Prostate gland (tissue), 2 donors: ENCODE measurements around the gene ACSS1. TPM values are rescaled to one million over a fixed set of nuclear protein-coding genes. Genes with fewer than 3 reads are reported as not detected.

Source experiments
- DNase-seq: peaks from one replicate; pipeline ENCODE4 v3.0.0-alpha.2; 2019; ENCODE audit warnings: low spot score
- H3K27ac ChIP-seq, 2 donors: fragments of 200-600 bp; sonication (generic); 2 replicates each; pipeline ENCODE4 v1.5.1; 2017 to 2019
- H3K27me3 ChIP-seq: fragments of 200-600 bp; sonication (generic); replicated peaks from 2 replicates; pipeline ENCODE4 v1.5.1; 2019; ENCODE audit not compliant: insufficient read depth
- H3K36me3 ChIP-seq, 2 donors: fragments of 200-600 bp; sonication (generic); 1 replicate in 1 of 2; 2 replicates in 1 of 2; pipeline versions ENCODE4 v1.5.1 to v1.8.1; 2017 to 2019
- H3K4me1 ChIP-seq: fragments of 200-600 bp; sonication (generic); replicated peaks from 2 replicates; pipeline ENCODE4 v1.5.1; 2019
- H3K4me3 ChIP-seq, 2 donors: fragments of 200-600 bp; sonication (generic); 2 replicates each; pipeline ENCODE4 v1.5.1; 2017 to 2019
- H3K9me3 ChIP-seq: fragments of 200-600 bp; sonication (generic); 2 replicates; pipeline ENCODE4 v1.5.1; 2017
- CTCF ChIP-seq, 4 experiments: fragments of 200-600 bp in 2 of 4; fragments of 450-650 bp in 2 of 4; sonication (generic) in 2 of 4; IDR thresholded peaks; 1 replicate in 3 of 4; 2 replicates in 1 of 4; pipeline ENCODE4 v1.5.1; 2016 to 2019; ENCODE audit warnings: antibody characterized with exemption in 4 of 4, mild to moderate bottlenecking in 2 of 4, moderate library complexity in 2 of 4
- POLR2A ChIP-seq: fragments of 450-650 bp; IDR thresholded peaks from one replicate; pipeline ENCODE4 v1.6.1; 2016; ENCODE audit warnings: antibody characterized with exemption, mild to moderate bottlenecking
- POLR2AphosphoS5 ChIP-seq: sonication (generic); formaldehyde crosslinking; IDR thresholded peaks from one replicate; pipeline ENCODE4 v1.6.1; 2017; ENCODE audit warnings: antibody characterized with exemption
- WGBS: methylation state at CpG from one replicate; pipeline ENCODE4 v1.1.5; 2018; 5-methylcytosine and 5-hydroxymethylcytosine counted together
- intact Hi-C: fragments of 100-400 bp; cut with DNase I; formaldehyde crosslinking; loops from one replicate; pipeline ENCODE4 v1.14.2; 2022
- total RNA-seq, 2 donors: library from RNA; depleted of rRNA; stranded (reverse); fragments of >200 nt; gene quantifications; one replicate each; pipeline ENCODE4 v1.1.0, GENCODE V29; 2016

The ACSS1 gene
- total RNA-seq, 2 donors from 2014 or later, result 111 to 170 TPM

GRCh38 chr20:24972341-24972740 is 85.6 kb downstream of the ACSS1 start:
- intact Hi-C loops, result no loop called here
- TF ChIP-seq POLR2A (no peak), CTCF (IDR thresholded peaks at IDR 0.05) (no peak), POLR2AphosphoS5 (no peak)
- DNase-seq, result no peak
- Histone ChIP-seq H3K4me3 (no peak overlapping the region), H3K36me3 (peaks cover 4 to 6% of the 10 kb centered on the region in 2 donors), H3K9me3 (no peaks in the 10 kb centered on the region), H3K4me1 (no peaks in the 10 kb centered on the region), H3K27ac (no peak overlapping the region), H3K27me3 (no peaks in the 10 kb centered on the region)
- WGBS, result 85% methylated on average over 2 of the region's 2 CpGs

- Histone ChIP-seq H3K27ac (no peak overlapping the region), H3K4me1 (no peaks in the 10 kb centered on the region), H3K36me3 (peaks cover 4 to 6% of the 10 kb centered on the region in 2 donors), H3K4me3 (no peak overlapping the region), H3K27me3 (no peaks in the 10 kb centered on the region), H3K9me3 (no peaks in the 10 kb centered on the region)
- intact Hi-C loops, result no loop called here
- no peak for DNase-seq
- WGBS, result 81% methylated on average over 6 of the region's 6 CpGs
- TF ChIP-seq CTCF (IDR thresholded peaks at IDR 0.05) (no peak), POLR2AphosphoS5 (no peak), POLR2A (no peak)
These were observed 86.4 kb downstream of the ACSS1 start for GRCh38 chr20:24971376-24972101.

- no peaks in the 10 kb centered on the region for H3K27me3 ChIP-seq
- WGBS, result 87% methylated on average over 8 of the region's 8 CpGs
- DNase-seq, result no peak
These were observed 87.2 kb downstream of the ACSS1 start for GRCh38 chr20:24970754-24971153.

GRCh38 chr20:24970030-24970553 is 87.8 kb downstream of the ACSS1 start:
- WGBS, result 92% methylated on average over 5 of the region's 5 CpGs
- no peaks in the 10 kb centered on the region for H3K4me1 ChIP-seq
- no peak overlapping the region for H3K27ac ChIP-seq
- no peak overlapping the region for H3K4me3 ChIP-seq
- no peaks in the 10 kb centered on the region for H3K27me3 ChIP-seq
- H3K36me3 ChIP-seq, result peaks cover 4 to 6% of the 10 kb centered on the region in 2 donors
- H3K9me3 ChIP-seq, result no peaks in the 10 kb centered on the region
- intact Hi-C loops, result no loop called here
- no peak for DNase-seq
- TF ChIP-seq CTCF (IDR thresholded peaks at IDR 0.05) (no peak), POLR2AphosphoS5 (no peak), POLR2A (no peak)

More at GRCh38 chr20:24970754-24971153, 87.2 kb downstream of the ACSS1 start:
- Histone ChIP-seq H3K27ac (no peak overlapping the region), H3K4me3 (no peak overlapping the region), H3K36me3 (peaks cover 4 to 6% of the 10 kb centered on the region in 2 donors), H3K9me3 (no peaks in the 10 kb centered on the region), H3K4me1 (no peaks in the 10 kb centered on the region)
- TF ChIP-seq POLR2AphosphoS5, result no peak
- intact Hi-C loops, result no loop called here

- H3K27me3 ChIP-seq, result no peaks in the 10 kb centered on the region
- no peak overlapping the region for H3K27ac ChIP-seq
- WGBS, result 94% methylated on average over 19 of the region's 19 CpGs
- no peak overlapping the region for H3K4me3 ChIP-seq
- no peaks in the 10 kb centered on the region for H3K4me1 ChIP-seq
- peaks cover 4 to 6% of the 10 kb centered on the region in 2 donors for H3K36me3 ChIP-seq
- intact Hi-C loops, result no loop called here
- no peaks in the 10 kb centered on the region for H3K9me3 ChIP-seq
- no peak for DNase-seq
- TF ChIP-seq POLR2A (no peak), CTCF (IDR thresholded peaks at IDR 0.05) (no peak), POLR2AphosphoS5 (no peak)
These were observed 88.5 kb downstream of the ACSS1 start for GRCh38 chr20:24969186-24970029.
